HG03442 (cell line): ENCODE measurements around the gene CCDC85A.

Experiments
- ATAC-seq: cut with Tn5 transposase; IDR thresholded peaks from one replicate; pipeline ENCODE4 v1.9.1; 2021; ENCODE audit warnings: mild to moderate bottlenecking, moderate library complexity; ENCODE audit not compliant: unreplicated experiment

Gene CCDC85A

DNA sequence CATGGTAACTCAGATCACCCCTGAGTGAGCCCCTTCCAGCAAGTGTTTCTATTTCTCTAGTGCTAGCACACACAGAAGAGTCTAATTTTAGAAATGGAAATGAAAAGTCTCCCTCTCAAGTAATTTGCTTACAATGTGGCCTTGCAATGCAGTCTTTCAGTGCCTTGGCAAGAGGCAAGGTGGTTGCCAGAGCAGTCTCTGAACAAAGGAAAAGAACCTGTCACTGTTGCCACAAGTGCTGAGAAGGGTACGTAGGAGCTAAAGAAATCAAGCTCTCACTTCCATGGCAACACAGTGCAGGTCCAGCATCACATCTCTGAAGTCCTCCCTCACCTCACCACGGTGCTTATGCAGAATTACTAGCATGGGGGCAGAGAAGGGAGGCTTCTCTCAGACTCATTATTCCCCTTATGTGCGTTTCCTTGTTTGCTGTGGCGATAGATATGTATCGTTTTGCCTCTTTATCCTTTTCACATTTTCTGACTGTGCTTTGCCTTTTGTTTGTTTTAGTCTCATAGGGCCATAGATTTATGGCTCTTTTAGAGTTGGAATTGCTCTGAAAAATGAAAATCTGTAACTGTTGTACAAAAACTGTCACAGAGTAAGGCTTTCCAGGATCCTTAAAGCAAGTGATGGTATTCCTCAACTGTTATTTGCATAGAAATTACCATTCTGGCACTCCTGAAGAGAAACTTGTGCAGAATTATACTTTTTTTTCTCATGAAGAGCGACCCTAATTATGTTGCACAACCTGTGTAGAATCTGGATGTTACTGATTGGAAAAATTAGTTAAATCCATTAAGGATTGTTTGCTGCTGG is 164.8 kb downstream of the CCDC85A start:
- ATAC-seq, result no peak

DNA sequence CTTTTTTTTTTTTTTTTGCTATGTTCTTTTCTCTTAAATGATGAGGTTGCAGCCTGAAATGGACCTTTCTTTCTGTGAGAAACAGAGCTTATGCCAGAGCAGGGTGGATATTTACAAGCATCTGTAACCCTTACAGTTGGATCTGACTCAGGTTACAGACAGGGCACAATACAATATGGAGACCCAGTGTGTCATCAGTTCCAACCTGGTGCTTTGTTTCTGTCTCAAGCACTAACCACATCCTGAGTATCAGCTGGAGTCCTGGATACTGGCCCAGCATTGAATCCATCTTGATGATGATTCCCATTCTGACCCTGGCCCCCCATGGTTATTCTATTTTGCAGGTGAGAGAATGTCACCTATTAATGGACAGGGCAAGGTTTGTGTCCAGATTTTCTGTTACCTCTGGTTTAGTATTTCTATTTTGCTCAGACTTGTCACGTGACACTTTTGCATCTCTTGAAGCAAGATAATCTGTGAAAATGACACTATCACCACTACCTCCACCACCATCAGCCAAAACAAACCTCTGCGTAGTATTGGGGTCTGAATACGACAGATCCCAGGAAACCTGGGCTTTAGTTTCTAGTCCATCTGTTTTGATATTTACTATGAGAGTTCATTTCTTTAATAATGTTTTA is 174.0 kb downstream of the CCDC85A start:
- ATAC-seq, result no peak

DNA sequence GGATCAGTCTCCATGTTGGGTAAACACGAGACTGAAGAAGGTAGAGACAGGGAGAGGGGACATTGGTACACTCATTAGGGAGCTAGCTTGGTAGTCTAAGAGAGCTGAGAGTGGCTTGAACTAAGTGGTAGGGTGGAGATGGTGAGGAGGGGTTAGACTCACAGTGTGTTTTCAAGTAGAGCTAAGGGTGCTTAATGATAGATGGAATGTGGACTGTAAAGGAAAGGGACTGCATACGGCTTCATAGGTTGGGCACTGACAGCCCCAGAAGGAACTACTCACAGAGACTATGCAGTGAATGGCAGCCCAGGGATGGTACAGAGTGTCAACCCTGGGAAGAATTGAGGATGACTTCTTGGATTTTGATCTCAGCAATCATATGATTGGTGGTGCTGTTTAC is 178.1 kb downstream of the CCDC85A start:
- no peak for ATAC-seq

DNA sequence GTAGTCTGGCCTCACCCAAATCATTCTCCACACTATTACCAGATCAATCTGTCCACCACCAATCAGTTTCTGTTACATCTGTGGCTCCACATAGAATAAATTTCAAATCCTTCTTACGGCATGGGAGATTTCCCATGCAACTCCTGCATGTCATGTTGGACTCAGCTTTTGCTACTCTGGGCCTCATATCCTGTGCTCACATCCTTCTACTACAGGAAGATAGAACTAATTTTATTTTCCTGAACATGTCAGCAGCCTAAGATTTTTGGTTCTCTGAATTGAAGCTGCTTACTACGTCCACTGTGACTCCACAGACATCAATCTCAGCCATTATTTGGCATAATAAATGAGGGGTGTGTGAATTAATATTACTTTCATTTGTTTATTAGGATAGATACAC is 181.1 kb downstream of the CCDC85A start:
- no peak for ATAC-seq

DNA sequence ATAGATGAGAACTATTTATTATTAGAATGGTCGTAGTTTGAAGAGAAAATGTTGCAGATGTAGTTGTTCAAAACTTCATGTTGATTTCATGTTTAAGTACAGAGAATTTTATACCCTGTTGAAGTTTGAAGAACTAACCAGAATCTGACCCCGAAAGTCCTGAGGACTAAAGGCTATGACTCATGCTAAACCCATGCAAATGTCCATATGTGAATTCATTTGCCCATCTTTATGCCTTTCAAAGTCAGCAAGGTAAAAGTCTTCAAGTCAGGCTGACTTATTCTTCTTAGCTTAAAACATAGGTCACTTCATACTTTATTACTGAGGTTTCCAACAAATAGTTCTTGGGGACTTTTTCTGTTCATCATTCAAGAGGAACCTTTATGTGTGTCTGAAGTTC is 185.5 kb downstream of the CCDC85A start:
- ATAC-seq, result no peak

DNA sequence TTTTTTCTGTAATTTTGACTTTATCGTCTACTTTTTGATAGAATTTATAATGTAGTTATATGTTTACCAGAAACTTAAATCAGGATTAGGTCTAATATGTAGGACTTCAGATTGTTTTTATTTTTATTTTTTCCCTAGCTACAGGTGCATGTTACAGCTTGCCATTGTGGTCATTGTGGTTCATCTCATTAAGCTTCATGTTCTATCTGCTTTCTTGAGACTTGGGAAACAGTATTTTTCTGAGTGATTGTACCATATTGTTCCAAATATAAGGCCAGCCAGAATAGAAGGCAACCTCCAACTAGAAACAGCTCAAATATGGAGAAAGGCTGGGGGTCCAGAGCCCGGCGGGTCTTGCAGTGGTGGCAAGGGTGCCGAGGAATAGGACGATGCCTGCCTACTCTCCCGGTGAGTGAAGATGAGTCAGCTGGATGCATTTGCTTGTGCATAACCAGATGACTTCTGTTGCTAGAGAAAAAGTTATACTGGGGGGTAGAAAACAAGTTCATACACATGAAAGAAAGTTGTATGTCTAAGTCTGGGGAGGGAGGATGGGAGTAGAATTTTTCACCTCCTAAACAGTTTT is 188.4 kb downstream of the CCDC85A start:
- ATAC-seq, result no peak

DNA sequence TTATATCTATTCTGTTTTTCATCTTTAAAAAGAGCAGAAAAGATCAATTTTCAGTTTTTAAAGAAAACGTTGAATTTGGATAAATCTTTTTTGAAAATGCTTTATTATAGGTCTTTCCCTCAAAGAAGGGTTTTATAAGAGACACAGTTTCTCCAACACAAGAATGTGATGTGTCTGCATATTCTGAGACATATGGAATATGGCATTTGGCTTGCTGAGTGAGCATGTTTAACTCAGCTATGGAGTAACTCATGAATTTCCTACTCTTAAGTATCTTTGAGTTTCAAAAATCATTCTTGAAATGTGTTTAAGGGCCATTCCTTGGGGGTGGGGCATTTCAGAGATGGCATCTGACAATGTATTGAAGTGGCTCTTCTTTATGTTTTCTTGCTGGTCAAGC is 191.5 kb downstream of the CCDC85A start:
- no peak for ATAC-seq

DNA sequence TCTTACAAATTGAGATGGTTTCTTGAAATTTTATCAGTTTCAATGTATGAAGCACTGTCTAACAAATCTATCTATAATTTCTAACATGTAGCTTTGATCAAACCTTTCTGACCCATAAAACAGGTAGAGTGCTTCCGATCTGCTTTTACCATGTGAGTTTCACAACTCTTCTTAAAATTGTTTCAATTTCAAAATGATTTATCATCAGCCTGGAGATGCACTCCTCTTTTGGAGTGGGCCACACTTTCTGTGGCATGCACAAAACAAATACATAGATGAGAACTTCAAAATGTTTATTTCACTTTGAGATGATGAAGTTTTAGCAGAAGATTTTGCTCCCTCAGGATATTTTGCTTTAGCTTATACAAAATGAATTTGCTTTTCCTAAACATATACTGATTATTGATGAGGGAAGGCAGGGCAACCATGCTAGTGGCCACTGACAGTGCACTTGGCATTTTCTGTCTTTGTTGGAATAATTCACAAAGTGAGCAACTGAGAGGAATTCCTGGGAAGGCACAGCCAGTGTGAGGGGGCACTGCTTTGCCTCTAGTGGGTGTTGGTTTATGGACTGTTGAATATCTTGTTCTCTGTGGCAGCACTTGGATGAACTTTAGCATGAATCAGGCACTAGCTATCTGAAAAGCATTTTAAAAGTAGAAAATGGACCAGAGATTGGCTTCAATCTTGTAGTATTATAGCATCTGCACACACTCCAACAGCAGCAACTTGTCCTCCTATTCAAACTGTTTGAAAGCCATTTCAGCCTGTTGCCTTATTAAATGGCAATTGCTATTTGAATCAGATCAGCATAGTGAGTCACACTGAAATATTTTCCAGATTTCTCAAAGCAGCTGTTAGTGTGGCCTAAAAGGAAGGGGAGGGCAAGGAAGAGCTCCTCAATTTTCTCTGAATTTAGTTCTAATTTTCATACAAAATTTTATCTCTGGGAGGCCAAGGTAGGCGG is 193.2 kb downstream of the CCDC85A start:
- no peak for ATAC-seq

DNA sequence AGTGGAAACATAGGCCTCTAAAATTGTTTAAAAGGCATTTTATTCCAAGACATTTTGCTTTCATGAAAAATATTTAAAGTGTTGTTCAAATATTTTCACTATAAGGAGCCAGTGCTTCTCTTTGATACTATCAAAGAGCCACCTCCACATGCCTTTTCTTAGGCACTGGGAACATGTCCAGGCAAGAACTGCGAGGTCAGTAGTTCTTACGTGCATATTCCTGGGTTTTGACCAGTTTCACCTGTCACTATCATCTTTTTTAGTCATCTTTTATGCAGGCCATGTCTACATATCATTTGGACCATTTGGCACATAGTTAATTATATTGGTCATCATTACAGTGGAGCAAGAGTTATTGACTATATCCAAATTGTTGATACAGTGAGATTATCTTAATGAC is 195.3 kb downstream of the CCDC85A start:
- no peak for ATAC-seq

DNA sequence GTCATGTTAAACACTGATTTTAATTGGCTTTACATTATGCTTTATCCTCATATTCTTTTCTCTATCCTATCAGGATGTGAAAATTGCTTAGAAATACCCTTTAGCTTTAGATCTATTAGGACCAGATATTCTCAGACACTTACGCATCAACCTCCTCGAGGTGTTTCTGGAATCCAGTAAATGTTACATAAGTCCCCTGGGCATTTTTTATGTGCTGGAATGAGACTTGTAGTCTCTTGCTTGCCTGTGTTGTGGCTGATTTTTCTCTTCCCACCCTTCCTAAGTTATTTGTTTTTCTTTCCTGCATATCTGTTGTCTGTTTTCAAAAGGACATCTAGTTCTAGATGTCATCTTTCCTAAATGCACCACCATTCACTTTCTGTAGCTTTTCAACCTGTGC is 197.1 kb downstream of the CCDC85A start:
- no peak for ATAC-seq

DNA sequence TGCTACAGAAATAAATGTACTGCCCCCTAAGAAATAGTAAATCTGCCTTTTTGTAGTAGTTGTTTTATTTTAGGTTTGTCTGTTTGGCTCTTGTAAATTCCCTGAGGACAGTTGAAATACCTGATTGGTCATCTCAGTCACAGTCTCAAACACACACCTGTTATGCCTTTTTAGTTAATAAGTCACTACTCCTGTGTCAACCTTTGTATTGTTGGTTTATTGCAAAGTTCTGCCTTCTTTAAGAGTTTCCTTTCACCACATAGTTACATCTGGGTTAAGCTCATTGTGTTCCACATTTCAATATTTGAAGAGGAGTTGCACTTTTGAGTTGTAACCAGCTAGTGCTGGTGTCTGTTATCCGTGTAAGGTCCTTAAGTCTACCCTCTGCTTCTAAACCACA is 198.7 kb downstream of the CCDC85A start:
- ATAC-seq, result no peak

DNA sequence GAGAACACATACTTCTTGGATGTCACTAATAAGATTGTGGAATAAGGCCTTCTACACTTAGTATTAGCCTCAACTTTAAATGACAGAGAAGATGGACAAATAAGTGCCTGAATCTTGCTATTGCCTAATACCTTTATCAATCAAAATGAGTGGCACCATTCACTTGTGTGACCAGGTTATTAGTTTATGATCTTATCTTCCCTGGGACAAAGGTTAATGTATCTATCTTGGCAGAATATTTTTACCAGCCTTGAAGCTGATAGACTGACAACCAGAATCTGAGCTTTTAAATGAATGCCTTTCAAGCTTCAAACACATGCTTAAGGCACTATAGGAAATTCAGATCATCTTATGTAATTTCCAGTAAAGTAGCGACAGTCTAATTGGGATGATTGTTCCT is 202.9 kb downstream of the CCDC85A start:
- ATAC-seq, result no peak

DNA sequence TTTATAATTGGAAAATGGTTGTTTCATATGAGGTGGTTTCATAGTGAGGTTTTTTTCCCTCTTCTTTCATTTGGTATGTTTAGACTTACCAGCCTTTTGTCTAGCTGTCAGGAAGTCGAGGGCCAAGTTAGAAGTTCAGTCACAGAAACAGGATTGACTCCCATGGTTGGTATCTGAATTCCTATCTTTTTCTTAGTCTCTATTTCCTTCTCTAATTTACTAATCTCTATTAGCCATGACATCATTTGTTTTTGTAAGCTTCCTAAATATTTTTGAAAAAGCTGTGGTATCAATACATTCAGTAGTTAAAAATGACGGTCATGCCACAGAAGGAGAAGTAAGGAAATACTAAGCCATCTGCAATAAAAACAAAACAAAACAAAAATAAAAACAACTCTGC is 206.9 kb downstream of the CCDC85A start:
- ATAC-seq, result no peak

DNA sequence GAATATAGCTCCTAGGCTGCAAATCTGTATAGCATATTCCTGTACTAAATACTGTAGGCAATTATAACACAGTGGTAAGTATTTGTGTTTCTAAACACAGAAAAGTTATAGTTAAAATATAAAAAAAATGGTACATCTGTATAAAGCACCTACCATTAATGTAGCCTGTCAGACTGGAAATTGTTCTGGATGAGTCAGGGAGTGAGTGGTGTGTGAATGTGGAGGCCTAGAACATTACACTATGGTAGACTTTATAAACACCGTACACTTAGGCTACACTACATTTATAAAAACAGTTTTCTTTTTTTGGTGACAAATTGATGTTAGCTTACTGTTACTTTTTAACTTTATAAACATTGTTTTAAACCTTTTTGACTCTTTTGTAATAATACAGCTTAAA is 226.3 kb downstream of the CCDC85A start:
- no peak for ATAC-seq

DNA sequence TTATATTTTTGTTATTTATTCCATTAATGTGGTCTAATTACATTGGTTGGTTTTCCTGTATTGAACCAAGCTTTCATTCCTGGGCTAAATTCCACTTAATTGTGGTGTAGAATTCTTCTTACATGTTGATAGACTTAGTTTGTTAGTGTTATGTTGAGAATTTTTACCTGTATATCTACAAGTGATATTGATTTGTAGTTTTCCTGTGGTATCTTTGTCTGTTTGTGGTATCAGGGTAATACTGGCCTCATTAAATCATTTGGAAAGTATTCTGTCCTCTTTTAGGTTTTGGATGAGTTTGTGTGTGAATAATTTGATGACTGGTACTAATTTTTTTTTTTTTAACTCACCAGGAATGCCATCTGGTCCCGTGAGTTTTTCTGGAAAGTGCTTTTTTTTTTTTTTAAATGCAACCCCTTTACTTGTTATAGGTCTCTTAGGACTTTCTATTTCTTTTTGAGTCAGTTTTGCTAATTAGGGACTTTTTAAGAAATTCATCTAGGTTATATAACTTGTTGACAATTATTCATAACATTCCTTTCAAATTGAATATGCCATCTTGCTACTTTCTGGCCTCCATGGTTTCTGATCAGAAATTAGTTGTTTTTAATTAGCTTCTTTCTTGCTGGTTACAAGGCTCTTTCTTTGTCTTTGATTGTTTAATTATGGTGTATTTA is 232.8 kb downstream of the CCDC85A start:
- peak; percentile 63 for ATAC-seq
